Measurements from ENCODE around the gene ZNF593OS.

Gene ZNF593OS

GRCh38 chr1:26125946-26126320, 45.7 kb downstream of the ZNF593OS start:
- DNase-seq: no peak

DNA sequence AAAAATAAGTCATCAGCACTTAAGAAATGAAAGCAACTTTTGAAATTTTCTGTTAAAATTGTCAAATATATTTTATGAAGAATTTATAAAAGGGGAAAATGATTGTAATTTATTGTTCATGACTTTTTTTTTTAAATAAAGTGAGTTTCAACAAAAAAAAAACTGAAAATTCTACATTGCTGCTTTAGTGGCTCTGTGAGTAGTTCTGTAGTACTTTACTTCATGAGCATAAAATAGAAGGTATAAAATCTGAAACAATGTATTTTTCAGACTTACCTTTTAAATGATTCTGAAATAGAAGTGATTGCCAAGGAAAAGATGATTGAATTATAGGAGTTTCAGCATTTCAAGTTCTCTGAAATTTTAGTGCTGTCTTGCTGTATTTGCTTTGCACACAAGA, 46.2 kb downstream of the ZNF593OS start:
- no peak for DNase-seq

DNA sequence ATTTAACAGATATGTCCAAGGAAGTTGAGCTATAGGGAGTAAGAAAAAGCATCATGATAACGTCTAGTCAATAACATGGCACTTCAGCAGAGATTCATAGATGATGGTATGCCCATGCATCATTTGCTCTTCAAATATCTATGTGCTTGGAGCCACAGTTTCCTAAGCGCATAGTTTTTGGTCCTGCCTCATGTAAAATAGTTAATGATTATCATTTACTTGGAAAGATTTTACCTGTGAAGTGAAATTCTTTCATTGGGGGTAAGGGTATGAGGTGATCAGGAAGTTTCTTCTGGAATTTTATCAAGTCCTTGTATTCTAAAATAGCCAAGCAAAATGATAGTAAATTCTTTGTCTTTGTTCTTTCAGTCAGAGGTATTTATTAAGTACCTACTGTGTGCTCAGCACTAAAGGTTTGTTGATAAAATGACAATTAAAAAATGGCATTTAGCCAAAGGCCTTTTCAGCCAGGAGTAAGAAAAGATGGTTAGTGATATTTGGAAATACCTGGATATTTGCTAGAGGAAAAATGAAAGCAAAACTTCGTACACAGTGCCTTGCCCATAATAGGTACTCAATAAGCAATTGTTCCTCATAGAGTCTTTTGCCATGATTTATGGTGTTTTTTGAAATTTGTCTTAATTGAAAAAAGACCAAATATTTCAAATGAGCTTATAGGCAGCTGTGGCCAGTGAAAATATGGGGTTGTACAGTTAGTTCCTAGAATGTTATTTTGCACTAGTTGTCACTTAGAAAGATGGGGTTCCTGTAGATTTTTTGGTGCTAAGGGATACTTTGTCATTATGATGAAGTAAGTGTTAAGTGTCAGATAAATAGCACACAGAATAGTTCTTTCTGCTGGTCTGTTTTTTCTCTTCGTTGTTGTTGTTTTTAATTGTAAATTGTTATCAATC, 47.0 kb downstream of the ZNF593OS start:
- DNase-seq: no peak

GRCh38 chr1:26122988-26123973, 48.4 kb downstream of the ZNF593OS start:
- DNase-seq: no peak

DNA sequence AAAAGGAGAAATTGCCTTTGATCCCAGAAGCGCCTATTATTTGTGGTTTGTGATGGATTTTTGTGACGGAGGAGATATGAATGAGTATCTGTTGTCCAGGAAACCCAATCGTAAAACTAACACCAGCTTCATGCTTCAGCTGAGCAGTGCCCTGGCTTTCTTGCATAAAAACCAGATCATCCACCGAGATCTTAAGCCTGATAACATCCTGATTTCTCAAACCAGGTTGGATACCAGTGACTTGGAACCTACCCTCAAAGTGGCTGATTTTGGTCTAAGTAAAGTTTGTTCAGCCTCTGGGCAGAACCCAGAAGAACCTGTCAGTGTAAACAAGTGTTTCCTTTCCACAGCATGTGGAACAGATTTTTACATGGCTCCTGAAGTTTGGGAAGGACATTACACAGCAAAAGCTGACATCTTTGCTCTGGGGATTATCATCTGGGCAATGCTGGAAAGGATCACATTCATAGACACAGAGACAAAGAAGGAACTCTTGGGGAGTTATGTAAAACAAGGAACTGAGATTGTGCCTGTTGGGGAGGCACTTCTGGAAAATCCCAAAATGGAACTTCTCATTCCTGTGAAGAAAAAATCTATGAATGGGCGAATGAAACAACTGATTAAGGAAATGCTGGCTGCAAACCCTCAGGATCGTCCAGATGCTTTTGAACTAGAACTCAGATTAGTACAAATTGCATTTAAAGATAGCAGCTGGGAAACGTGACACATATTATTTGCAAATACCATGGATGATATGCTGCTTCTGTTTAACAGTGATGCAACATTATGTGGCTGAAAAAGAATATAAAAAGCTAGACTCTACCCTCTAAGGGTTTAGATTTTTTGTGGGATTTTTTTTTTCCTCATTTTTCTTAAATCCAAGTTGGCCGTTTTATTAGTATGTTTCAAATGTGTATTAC, 49.5 kb downstream of the ZNF593OS start:
- DNase-seq: no peak

GRCh38 chr1:26119892-26120608, 51.6 kb downstream of the ZNF593OS start:
- no peak for DNase-seq

Data from CD4-positive, alpha-beta T cell treated with Interferon gamma for 1 hour (primary cell).